Stimulated activated CD4-positive, alpha-beta T cell treated with anti-CD3 and anti-CD28 coated beads, TNF-alpha, amount 100 ng/mL, for 1 hour (primary cell): ENCODE data around the gene CLNS1A.
"Not testable (repeated sequence)": the region's sequence is repeated elsewhere in the genome, so short reads cannot be mapped to it uniquely, and the experiment has no call there.

Experiments
- DNase-seq, 3 donors: peaks; one replicate each; pipeline ENCODE4 v3.0.0-alpha.2; 2020; ENCODE audit warnings: low read depth in 3 of 3, low spot score in 1 of 3

Gene CLNS1A

DNA sequence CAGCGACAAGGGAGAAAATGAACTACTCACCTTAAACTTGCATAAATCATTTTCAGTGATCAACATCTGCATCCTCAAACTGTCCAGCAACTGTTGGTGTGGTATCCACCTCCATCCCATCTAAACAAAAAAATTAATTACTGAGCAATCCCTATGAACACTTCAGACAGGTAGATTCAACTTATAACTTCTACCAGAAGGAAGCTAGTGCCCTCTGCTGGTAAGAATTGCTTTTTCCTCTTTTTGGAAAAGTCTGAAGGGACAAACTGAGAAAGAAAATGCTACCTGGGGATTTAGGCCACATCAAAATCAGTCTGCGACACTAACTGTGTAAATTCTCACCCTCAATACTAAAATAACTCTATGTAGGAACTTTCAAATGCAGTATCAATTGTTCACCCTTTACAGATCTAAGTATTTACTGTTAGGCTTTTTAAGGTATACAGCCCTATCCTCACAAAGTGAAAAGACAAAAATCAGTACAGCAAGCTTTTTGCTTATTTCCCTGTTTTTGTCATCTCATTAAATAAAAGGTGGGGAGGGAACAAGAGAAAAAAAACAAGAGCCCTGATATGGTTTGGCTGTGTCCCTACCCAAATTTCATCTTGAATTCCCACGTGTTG is 17.9 kb downstream of the CLNS1A start:
- no peak for DNase-seq

DNA sequence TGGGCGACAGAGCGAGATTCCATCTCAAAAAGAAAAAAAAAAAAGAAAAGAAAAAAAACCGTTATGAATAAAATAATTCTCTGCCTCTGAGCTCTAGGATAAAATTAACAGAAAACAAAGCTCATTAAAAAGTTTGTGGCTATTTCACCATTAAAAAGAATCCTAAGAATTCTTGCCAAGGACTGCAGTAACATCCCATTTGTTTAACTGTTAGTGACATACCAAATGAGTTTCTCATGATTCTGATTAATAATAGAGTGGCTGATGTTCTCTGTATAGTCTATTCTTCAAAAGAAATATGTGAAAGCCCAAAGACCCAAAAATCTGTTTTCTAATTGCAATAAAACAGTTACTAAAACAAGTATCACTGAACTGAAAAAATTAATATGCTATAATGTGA is 19.7 kb downstream of the CLNS1A start:
- no peak for DNase-seq

DNA sequence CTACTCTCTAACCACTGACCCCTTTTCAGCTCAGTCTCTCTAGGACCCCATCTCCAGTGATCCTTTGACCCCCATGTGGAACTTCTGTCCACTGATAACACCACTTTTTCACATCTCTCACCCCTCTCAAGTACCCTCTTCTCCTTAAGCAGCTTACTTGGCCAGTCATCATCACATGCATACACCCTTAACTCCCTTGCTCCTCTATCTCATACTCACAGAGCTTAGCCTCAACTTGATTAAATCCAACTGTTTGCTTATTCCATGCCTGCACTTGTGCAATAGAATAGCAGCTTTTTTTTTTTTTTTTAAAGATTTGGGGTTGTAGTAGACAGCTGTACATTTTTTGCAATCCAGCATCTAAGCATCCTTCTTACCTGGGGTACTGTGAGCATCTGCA is 25.7 kb downstream of the CLNS1A start:
- no peak for DNase-seq

DNA sequence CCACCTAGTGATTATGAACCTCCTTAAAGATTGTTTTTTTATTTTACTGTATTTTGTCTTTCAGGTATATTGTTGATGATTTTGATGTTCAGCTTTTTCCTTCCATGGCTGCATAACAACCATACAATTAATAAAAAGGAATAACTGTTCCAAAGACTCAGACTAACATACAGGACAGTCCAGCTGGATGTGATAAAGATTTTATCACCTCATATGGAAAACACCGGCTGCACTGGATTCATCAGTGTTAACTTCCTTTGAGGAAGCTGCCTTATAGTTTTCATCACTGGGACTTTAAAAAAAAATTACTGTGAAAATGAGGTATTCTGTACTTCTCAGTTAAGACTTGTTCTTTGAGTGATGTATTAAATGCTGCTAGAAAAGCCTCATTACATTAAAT is 28.4 kb downstream of the CLNS1A start:
- DNase-seq = no peak

DNA sequence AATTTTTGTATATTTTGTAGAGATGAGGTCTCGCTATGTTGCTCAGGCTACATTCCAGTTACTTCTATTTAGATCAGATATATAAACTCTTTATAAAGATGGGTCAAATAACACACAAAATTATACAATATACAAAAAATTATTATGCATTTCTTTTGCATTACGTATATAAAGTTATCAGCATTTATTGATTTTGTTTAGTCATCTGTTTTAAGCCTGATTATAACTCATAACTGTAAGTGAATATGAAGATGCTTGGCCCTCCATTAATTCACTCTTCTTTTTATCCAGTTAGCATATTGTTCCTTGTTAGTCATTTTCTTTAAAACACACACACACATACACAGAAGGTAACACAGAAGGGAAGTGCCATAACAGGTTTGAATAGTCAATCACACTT is 33.3 kb downstream of the CLNS1A start:
- DNase-seq = no peak

DNA sequence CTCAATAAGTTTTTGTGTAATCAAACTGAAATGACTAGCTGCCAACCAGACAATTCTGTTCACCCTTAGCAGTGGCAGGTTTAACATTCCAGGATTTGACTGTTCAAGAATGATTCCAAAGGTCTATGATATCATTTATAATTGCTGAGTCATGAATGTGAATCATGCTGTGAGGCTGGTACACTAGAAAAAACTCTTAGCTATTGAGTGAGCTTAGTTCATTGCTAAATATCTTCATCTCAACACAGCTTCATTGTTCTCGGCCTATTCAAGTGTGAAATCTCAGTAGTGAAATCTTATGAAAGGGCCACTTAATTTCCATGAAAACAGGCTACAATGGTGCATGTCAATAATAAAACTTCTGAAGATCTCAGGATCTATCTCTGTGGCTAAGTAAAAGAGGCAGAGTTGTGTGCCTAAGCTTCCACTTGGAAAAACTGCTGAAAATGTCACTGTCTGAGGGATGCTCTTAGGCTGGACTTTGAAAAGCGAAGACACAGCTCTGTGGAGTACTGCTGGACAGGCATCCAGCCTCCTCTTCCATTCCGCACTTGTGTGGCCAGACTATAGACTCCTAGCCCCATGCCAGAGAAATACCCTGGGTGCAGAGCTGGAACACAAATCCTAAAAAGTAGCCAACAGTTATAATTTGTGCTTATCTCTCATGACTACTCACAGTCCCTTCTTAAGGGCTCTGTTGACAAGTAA is 35.1 kb downstream of the CLNS1A start:
- DNase-seq = no peak

DNA sequence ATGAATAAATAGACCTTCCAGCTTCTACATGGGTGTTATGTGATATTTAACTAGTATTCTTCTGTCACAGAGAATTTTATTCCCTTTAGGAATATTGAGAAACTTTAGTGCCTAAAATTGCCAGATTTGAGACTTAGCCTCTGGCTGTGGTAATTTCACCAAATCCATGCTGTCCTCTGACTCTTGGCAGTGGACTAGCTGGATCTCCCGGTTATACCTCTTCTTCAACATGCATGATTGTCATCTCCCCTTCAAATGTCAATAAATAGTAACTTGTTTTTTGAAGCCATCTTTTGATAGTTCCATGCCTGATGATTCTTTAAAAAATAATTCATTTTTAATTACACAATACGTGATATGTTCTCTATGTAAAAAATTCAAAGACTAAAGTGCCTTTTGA is 39.4 kb downstream of the CLNS1A start:
- DNase-seq = no peak

DNA sequence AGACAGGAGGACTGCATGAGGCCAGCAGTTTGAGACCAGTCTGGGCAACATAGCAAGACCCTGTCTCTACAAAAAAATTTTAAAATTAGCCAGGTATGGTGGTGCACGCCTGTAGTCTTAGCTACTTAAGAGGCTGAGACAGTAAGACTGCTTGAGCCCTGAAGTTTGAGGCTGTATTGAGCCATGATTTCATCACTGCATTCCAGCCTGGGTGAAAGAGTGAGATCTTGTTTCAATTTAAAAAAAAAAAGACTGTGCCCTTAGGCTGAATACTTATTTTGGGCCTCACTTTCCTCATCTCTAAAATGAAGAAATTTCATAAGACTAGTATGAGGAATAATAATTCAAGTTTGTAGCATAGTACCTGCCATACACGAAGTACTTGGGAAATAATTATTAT is 41.0 kb downstream of the CLNS1A start:
- DNase-seq = no peak

DNA sequence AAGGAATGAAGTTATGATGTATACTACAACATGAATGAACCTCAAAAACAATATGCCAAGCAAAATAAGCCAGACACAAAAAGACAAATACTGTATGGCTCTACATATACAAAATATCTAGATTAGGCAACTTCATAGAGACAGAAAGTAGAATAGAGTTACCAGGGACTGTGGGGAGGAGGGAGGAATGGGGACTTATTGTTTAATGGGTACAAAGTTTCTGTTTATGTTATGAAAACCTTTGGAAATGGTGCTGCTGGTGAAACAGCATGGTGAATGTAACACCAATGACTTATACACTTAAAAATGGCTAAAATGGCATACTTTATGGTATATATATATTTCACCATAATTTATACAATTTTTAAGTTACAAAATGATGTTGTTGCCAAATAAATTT is 43.7 kb downstream of the CLNS1A start:
- no peak for DNase-seq

DNA sequence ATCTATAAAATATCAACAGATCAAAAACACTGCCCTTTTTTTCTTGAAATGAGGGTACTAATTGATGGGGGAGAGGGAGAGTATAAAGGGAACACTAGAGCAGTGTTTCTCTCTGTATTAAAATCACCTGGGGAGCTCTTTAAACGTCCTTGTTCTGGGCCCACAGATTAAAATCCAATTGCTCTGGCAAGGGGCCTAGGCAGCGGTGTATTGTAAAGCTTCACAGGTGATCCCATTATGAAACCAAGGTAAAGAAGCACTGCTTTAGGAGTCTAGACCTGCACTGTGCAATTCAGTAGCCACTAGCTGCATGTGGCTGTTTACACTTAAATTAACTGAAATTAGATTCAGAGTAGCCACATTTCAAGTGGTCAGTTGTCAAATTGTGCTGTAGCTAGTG is 44.9 kb downstream of the CLNS1A start:
- DNase-seq = no peak

DNA sequence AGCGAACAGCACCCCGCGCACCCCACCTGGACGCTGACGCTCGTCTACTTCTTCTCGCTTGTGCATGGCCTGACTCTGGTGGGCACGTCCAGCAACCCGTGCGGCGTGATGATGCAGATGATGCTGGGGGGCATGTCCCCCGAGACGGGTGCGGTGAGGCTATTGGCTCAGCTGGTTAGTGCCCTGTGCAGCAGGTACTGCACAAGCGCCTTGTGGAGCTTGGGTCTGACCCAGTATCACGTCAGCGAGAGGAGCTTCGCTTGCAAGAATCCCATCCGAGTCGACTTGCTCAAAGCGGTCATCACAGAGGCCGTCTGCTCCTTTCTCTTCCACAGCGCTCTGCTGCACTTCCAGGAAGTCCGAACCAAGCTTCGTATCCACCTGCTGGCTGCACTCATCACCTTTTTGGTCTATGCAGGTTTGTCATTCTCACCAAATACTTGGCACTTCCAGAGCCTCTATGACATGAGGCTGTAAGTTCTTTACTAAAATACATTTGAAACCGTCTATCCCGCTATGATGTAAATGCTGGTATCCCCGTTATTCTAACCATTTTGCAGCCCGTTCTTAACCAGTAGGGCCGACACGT is 47.3 kb downstream of the CLNS1A start:
- peak in 1 of 3 donors; percentile 4 for DNase-seq

DNA sequence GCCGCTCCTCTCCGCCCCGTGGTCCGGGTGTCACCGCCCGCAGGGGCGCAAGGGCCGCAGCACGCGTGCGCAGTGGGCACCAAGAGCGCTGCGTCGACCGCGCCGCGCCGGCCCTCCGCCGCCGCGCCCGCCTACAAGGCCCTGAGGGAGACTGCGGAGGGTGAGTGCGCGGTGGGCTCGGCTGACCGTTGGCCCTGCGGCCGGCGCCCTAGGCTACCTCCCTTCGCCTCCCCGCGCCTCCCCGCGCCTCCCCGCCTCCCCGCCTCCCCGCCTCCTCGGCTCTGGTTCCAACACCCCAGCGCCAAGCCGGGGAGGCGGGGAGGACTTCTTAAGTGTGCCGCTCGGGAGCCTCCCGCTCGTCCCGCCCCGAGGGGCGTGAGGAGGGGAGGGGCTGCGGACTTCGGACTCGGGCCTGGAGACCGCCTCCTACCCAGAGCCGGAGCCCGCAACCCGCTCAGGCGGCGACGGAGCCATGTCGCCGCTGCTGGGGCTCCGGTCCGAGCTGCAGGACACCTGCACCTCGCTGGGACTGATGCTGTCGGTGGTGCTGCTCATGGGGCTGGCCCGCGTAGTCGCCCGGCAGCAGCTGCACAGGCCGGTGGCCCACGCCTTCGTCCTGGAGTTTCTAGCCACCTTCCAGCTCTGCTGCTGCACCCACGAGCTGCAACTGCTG is 47.9 kb downstream of the CLNS1A start, which contains the start of gene AQP11:
TSS of gene AQP11 (plus strand) at position 433 of the 673 bp plus-strand sequence. CDS start at position 473, 40 bp downstream.
- peak in 1 of 3 donors; percentile 45 for DNase-seq

DNA sequence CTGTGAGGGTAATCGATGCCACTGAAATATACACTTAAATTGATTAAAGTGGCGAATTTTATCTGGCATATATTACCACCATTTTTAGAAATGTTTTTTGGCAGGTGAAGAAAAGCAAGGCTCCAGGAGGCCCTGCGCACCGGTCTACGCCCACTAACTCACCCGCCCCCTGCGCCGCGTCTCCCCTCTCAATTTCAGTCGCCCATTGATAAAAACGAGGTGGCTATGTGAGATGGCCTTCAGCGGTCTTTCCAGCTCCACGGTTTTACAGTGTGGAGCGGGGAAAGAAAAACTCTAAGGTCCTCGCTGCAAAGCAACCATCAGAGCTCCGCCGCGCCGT is 48.4 kb downstream of the CLNS1A start:
- no peak for DNase-seq

DNA sequence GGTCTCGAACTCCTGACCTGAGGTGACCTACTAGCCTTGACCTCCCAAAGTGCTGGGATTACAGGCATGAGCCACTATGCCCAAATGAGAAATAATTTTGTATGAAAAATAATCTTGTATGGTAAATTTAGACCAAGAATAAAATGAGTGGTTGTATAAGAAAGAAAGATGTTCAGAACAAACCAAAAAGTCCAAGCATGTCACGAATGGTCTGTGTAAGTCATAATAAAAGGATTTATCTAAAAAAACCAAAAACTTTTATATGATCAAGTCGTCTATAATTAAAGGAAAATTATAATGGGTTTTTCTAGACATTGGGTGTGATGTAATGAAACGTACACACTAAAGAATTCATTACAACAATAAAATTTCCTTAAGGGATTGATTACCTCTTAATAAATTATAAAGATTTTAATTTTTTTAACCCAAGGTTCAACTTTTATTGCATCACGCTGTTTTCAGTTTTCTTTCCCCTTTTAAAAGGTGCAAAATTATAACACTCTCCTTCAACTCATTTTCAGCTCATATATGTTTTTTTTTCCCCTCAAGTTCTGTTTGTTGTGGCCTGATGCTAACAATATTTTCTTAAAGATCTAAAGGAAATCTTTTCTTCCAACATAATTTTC is 56.8 kb downstream of the CLNS1A start:
- no peak for DNase-seq

DNA sequence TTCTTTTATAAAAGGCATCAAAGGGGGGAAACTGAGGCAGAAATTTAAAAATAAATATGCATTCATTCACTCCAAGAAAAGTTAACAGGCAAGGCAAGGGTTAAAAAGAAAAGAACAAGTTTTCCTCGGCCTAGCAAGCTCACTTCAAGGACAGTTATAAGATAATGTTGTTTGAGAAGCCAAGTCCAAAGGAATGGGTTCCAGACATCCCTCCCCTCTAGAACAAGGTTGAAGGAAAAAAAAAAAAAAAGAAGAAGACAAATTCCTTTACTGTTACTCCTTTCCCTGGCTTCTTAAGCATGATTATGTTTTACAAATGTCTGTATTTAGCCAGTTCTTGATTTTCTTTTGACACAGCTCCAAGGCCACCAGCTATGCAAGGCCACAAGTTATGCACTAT is 62.2 kb downstream of the CLNS1A start:
- DNase-seq = not testable (repeated sequence)

DNA sequence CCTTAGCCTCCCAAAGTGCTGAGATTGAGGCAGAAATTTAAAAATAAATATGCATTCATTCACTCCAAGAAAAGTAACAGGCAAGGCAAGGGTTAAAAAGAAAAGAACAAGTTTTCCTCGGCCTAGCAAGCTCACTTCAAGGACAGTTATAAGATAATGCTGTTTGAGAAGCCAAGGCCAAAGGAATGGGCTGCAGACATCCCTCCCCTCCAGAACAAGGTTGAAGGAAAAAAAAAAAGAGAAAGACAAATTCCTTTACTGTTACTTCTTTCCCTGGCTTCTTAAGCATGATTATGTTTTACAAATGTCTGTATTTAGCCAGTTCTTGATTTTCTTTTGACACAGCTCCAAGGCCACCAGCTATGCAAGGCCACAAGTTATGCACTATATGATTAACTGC is 66.7 kb downstream of the CLNS1A start:
- DNase-seq = not testable (repeated sequence)

DNA sequence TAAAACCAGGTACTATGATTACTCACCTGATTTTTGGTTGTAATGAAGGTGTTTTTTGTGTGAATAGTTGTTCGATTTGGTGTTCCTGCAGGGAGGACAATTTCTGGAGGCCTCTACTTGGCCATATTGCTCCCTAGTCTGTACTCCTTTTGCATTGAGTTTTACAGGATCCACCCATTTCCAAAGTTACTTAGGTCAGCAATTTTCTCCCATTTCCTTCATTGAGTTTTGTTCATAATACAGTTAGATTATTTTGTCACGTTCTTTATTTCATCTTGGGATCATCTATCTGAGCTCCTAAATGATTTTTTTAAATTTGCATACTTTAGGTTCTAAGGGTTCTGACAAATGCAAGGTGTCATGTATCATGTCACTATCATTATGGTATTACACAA is 67.9 kb downstream of the CLNS1A start:
- no peak for DNase-seq

DNA sequence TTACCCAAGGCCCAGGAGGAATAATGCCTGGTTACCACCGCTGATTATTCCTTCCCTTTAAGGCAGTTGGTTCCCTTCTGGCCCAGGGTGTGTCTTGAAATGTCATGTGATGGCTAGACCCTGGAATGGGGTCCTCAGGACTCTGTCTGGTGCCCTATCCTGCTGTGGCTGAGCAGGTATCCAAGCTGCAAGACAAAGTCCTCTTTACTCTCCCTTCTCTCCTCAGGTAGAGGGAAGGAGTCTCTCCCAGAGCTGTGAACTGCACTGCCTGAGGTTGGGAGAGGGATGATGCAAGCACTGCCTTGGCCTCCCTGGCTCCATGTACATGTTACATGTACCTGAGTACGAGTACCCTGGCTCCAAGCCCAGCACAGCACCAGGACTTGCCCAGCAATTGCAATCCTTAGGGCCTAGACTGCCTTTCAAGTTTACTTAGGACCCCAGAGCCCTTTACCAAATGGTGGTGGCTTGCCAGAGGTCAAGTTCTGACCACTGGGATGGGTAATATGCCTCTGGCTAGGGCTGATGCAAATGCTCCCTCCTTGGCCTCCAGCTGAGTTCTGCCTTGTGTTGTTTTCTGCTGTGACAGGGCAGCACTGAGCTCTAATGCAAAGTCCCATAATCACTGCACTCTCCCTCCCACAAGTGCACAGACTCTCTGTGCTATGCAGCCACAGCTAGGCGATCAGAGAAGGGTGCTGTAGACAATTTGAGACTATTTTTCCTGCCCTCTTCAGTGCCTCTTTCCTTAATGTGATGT is 68.5 kb downstream of the CLNS1A start:
- no peak for DNase-seq

DNA sequence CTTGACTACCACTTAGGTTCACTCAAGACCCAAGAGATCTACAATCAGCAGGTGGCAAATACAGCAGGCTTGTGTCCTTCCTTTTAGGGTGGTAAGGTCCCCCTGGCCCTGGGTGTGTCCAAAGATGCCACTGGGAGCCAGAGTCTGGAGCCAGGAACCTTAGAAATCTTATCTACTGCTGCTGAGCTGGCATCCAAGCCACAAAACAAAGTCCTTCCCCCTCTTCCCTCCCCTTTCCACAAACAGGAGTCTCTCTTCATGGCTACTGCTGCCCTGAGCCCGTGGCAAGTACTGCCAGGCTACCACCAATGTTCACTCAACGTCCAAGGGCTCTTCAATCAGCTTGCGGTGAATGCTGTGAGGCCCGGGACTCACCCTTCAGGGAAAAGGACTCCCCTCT is 69.3 kb downstream of the CLNS1A start:
- DNase-seq = no peak
